H1 (cell line): Measurements from ENCODE around the gene SLC39A11. TPM values are rescaled to one million over a fixed set of nuclear protein-coding genes. Genes with fewer than 3 reads are reported as not detected.

Experiments
- CTCF ChIA-PET: fragments of 300-600 bp; sonication (Branson Sonifier 250); formaldehyde crosslinking; loops from one replicate; lab custom pipeline; 2021; ENCODE audit not compliant: partially characterized antibody; lab: Charles Lee
- POLR2A ChIA-PET: fragments of 300-600 bp; sonication (Branson Sonifier 250); formaldehyde crosslinking; loops from one replicate; lab custom pipeline; 2021; ENCODE audit warnings: inconsistent platforms; ENCODE audit not compliant: partially characterized antibody; lab: Charles Lee
- DNase-seq, 2 experiments: peaks; one replicate each; pipeline versions ENCODE4 v3.0.0 to v3.0.0-alpha.2; 2010 to 2022; ENCODE audit warnings: low spot score in 2 of 2, low read depth in 1 of 2, mixed read lengths in 1 of 2
- FAIRE-seq: peaks from 2 replicates; lab custom pipeline; 2011; peaks lifted over from hg19 to GRCh38; lab: Jason Lieb, UNC
- H2AFZ ChIP-seq: 2 replicates; pipeline ENCODE4 v1.8.1; 2012; ENCODE audit warnings: low read length, inconsistent platforms
- H2AK5ac ChIP-seq: 2 replicates; pipeline ENCODE4 v1.6.1; 2013; ENCODE audit warnings: low read depth, low read length
- H2BK120ac ChIP-seq: replicated peaks from 2 replicates; pipeline ENCODE3; 2013; ENCODE audit warnings: low read depth, low read length, inconsistent platforms
- H2BK12ac ChIP-seq: 2 replicates; pipeline ENCODE4 v1.6.1; 2013; ENCODE audit warnings: low read depth, low read length
- H2BK15ac ChIP-seq: 2 replicates; pipeline ENCODE4 v1.6.1; 2013; ENCODE audit warnings: low read length
- H2BK20ac ChIP-seq: 2 replicates; pipeline ENCODE4 v1.6.1; 2013; ENCODE audit warnings: low read length
- H2BK5ac ChIP-seq: 2 replicates; pipeline ENCODE4 v1.6.1; 2013; ENCODE audit warnings: low read depth, low read length
- H3K14ac ChIP-seq: 2 replicates; pipeline ENCODE4 v1.6.1; 2013; ENCODE audit warnings: inconsistent platforms; ENCODE audit not compliant: insufficient read length
- H3K18ac ChIP-seq: 2 replicates; pipeline ENCODE4 v1.6.1; 2013; ENCODE audit warnings: low read length; ENCODE audit errors: extremely low read depth
- H3K23ac ChIP-seq: 2 replicates; pipeline ENCODE4 v1.6.1; 2013; ENCODE audit warnings: inconsistent platforms; ENCODE audit not compliant: insufficient read length
- H3K23me2 ChIP-seq: 2 replicates; pipeline ENCODE4 v1.6.1; 2013; ENCODE audit warnings: low read depth, low read length
- H3K27ac ChIP-seq: 2 replicates; pipeline ENCODE4 v1.6.1; 2011; ENCODE audit warnings: low read depth, low read length, inconsistent platforms
- H3K27me3 ChIP-seq, 4 experiments: replicated peaks in 1 of 4; 1 replicate in 1 of 4; 2 replicates in 3 of 4; pipeline versions ENCODE4 v1.6.1 to v1.8.1; 2011 to 2013; ENCODE audit warnings: low read length in 3 of 4, mild to moderate bottlenecking in 3 of 4, inconsistent platforms in 2 of 4, mixed read lengths in 2 of 4, moderate library complexity in 1 of 4; ENCODE audit not compliant: control insufficient read depth in 3 of 4, insufficient read depth in 3 of 4; ENCODE audit errors: extremely low read depth in 1 of 4
- H3K36me3 ChIP-seq, 4 experiments: 2 replicates each; pipeline versions ENCODE4 v1.6.1 to v1.8.1; 2011 to 2013; ENCODE audit warnings: mild to moderate bottlenecking in 4 of 4, low read length in 3 of 4, moderate library complexity in 2 of 4, control low read depth in 1 of 4, inconsistent platforms in 1 of 4; ENCODE audit not compliant: insufficient read depth in 4 of 4, control insufficient read depth in 2 of 4
- H3K4ac ChIP-seq: replicated peaks from 2 replicates; pipeline ENCODE3; 2013; ENCODE audit warnings: low read length, low read depth, mixed read lengths, inconsistent platforms; ENCODE audit not compliant: insufficient read length
- H3K4me1 ChIP-seq, 4 experiments: replicated peaks in 1 of 4; 1 replicate in 1 of 4; 2 replicates in 3 of 4; pipeline versions ENCODE4 v1.6.1 to v1.8.1; 2011 to 2013; ENCODE audit warnings: low read length in 3 of 4, inconsistent platforms in 2 of 4, mixed read lengths in 1 of 4; ENCODE audit not compliant: insufficient read depth in 4 of 4, control insufficient read depth in 3 of 4
- H3K4me2 ChIP-seq, 2 experiments: 2 replicates each; pipeline versions ENCODE4 v1.6.1 to v1.8.1; 2011 to 2013; ENCODE audit warnings: low read depth in 2 of 2, low read length in 2 of 2, control low read depth in 1 of 2, inconsistent platforms in 1 of 2, mild to moderate bottlenecking in 1 of 2; ENCODE audit not compliant: insufficient read depth in 1 of 2
- H3K4me3 ChIP-seq, 4 experiments: fragments of 200-600, 300-600 bp in 1 of 4; sonication (generic), shearing (Covaris generic), sonication (Bioruptor Twin) in 1 of 4; 2 replicates each; pipeline versions ENCODE4 v1.5.1 to v1.8.1; 2011 to 2016; ENCODE audit warnings: low read length in 4 of 4, low read depth in 3 of 4, control low read depth in 2 of 4, inconsistent platforms in 2 of 4, mild to moderate bottlenecking in 2 of 4, mixed read lengths in 1 of 4, moderate library complexity in 1 of 4; ENCODE audit not compliant: insufficient read depth in 2 of 4; ENCODE audit errors: extremely low read depth in 1 of 4
- H3K56ac ChIP-seq: replicated peaks from 2 replicates; pipeline ENCODE3; 2013; ENCODE audit warnings: low read depth, mild to moderate bottlenecking, mixed read lengths, low read length, inconsistent platforms; ENCODE audit not compliant: insufficient read length
- H3K79me1 ChIP-seq: 2 replicates; pipeline ENCODE4 v1.6.1; 2013; ENCODE audit warnings: low read depth, low read length, control low read depth
- H3K79me2 ChIP-seq, 2 experiments: 2 replicates each; pipeline versions ENCODE4 v1.6.1 to v1.8.1; 2012 to 2013; ENCODE audit warnings: low read length in 2 of 2, mild to moderate bottlenecking in 2 of 2, inconsistent platforms in 1 of 2; ENCODE audit not compliant: insufficient read depth in 2 of 2, control insufficient read depth in 1 of 2
- H3K9ac ChIP-seq, 4 experiments: replicated peaks in 1 of 4; 1 replicate in 1 of 4; 2 replicates in 3 of 4; pipeline versions ENCODE4 v1.6.1 to v1.8.1; 2011 to 2013; ENCODE audit warnings: low read depth in 3 of 4, low read length in 3 of 4, control low read depth in 2 of 4, mild to moderate bottlenecking in 2 of 4, moderate library complexity in 2 of 4, inconsistent platforms in 1 of 4; ENCODE audit errors: extremely low read depth in 1 of 4
- H3K9me3 ChIP-seq, 2 experiments: 2 replicates each; pipeline versions ENCODE4 v1.6.1 to v1.8.1; 2012 to 2013; ENCODE audit warnings: mild to moderate bottlenecking in 2 of 2, moderate library complexity in 2 of 2, control low read depth in 1 of 2, inconsistent platforms in 1 of 2, low read depth in 1 of 2, low read length in 1 of 2, mixed read lengths in 1 of 2; ENCODE audit not compliant: insufficient read depth in 2 of 2
- H4K20me1 ChIP-seq, 2 experiments: replicated peaks in 1 of 2; 2 replicates each; pipeline versions ENCODE3 to v1.8.1; 2011 to 2013; ENCODE audit warnings: inconsistent platforms in 2 of 2, low read length in 2 of 2, mild to moderate bottlenecking in 1 of 2; ENCODE audit not compliant: insufficient read depth in 2 of 2, control insufficient read depth in 1 of 2
- H4K5ac ChIP-seq: 2 replicates; pipeline ENCODE4 v1.6.1; 2013; ENCODE audit warnings: low read length, low read depth, mixed read lengths, inconsistent platforms; ENCODE audit not compliant: insufficient read length
- H4K8ac ChIP-seq: 2 replicates; pipeline ENCODE4 v1.8.0; 2013; ENCODE audit warnings: mild to moderate bottlenecking, moderate library complexity, low read length, inconsistent platforms; ENCODE audit not compliant: insufficient read depth; ENCODE audit errors: extremely low read depth
- H4K91ac ChIP-seq: replicated peaks from 2 replicates; pipeline ENCODE3; 2013; ENCODE audit warnings: low read length, mixed read lengths, inconsistent platforms; ENCODE audit not compliant: insufficient read length
- CBX5 ChIP-seq: fragments of 300-800, 300-1000 bp; sonication (generic); IDR thresholded peaks from 2 replicates; pipeline ENCODE4 v1.7.1; 2016; ENCODE audit warnings: antibody characterized with exemption, low read length, low read depth
- CTCF ChIP-seq, 3 experiments: IDR thresholded peaks; 1 replicate in 2 of 3; 2 replicates in 1 of 3; pipeline versions ENCODE4 v1.5.1 to v1.6.1; 2011; ENCODE audit warnings: low read length in 3 of 3, mild to moderate bottlenecking in 3 of 3, inconsistent platforms in 2 of 3, low read depth in 1 of 3, moderate library complexity in 1 of 3; ENCODE audit not compliant: insufficient read depth in 1 of 3; ENCODE audit errors: control extremely low read depth in 1 of 3
- E2F6 ChIP-seq: IDR thresholded peaks from 2 replicates; pipeline ENCODE4 v1.6.1; 2012; ENCODE audit warnings: inconsistent platforms
- EP300 ChIP-seq, 2 experiments: IDR thresholded peaks; 1 replicate in 1 of 2; 2 replicates in 1 of 2; pipeline ENCODE4 v1.6.1; 2011 to 2012; ENCODE audit warnings: low read depth in 2 of 2, low read length in 2 of 2, mild to moderate bottlenecking in 2 of 2, borderline replicate concordance in 1 of 2, inconsistent platforms in 1 of 2, moderate library complexity in 1 of 2
- RNF2 ChIP-seq: fragments of 200-900, 300-1000 bp; sonication (generic); IDR thresholded peaks from 2 replicates; pipeline ENCODE4 v1.7.1; 2016; ENCODE audit warnings: borderline replicate concordance, low read depth, mild to moderate bottlenecking, antibody characterized with exemption, low read length; ENCODE audit not compliant: poor library complexity, severe bottlenecking; ENCODE audit errors: missing control alignments
- SRF ChIP-seq: IDR thresholded peaks from 2 replicates; pipeline ENCODE4 v1.6.1; 2011; ENCODE audit warnings: mild to moderate bottlenecking, low read depth, low read length, moderate library complexity
- SUZ12 ChIP-seq: fragments of 200-600 bp; sonication (generic); IDR thresholded peaks from 2 replicates; pipeline ENCODE4 v1.6.1; 2012; ENCODE audit warnings: mild to moderate bottlenecking, inconsistent platforms, low read length, moderate library complexity, mixed read lengths
- USF2 ChIP-seq: IDR thresholded peaks from 2 replicates; pipeline ENCODE4 v1.6.1; 2011; ENCODE audit warnings: low read length, improper control_type of control experiment
- ZNF274 ChIP-seq: IDR thresholded peaks from 2 replicates; pipeline ENCODE4 v1.7.0; 2012; ENCODE audit warnings: low read length, borderline replicate concordance; ENCODE audit errors: extremely low read depth
- WGBS, 2 experiments: shearing (Covaris generic) in 1 of 2; methylation state at CpG; one replicate each; pipeline versions ENCODE4 v1.1.6 to v1.1.7; 2013 to 2015; ENCODE audit warnings: low lambda C conversion rate in 2 of 2, mixed read lengths in 2 of 2, inconsistent platforms in 1 of 2, low coverage in 1 of 2, missing lambda C conversion rate in 1 of 2; ENCODE audit not compliant: insufficient replicate concordance in 2 of 2, insufficient coverage in 1 of 2, insufficient read length in 1 of 2; ENCODE audit errors: extremely low coverage in 1 of 2, missing lambda C conversion rate in 1 of 2; 5-methylcytosine and 5-hydroxymethylcytosine counted together
- polyA plus RNA-seq, 7 experiments: library from polyadenylated mRNA; depleted of rRNA in 3 of 7; stranded (reverse) in 5 of 7; unstranded in 2 of 7; fragments of >200 nt in 5 of 7; fragments of 200-250 nt in 2 of 7; gene quantifications; 1 replicate in 5 of 7; 2 replicates in 1 of 7; 4 replicates in 1 of 7; pipeline versions ENCODE4 v1.2.1 to v1.2.3, GENCODE V29; 2011 to 2013; ENCODE audit warnings: missing spikeins in 2 of 7, mixed read lengths in 2 of 7
- total RNA-seq: library from RNA; stranded (reverse); fragmentation: NEBNext Ultra II Directional; extraction: Animal tissue kit (Norgen Biotek cat#: 25700); gene quantifications from 2 replicates; pipeline ENCODE4 v1.2.1, GENCODE V29; 2021

SLC39A11 gene
- total and polyA plus RNA-seq, 2 of the 8 experiments (the other 6 are each of a cell fraction or from before 2014, with no cell fraction given) = 12.2 to 19.6 TPM

GRCh38 chr17:73058022-73058421, 34.5 kb downstream of the SLC39A11 start:
- no peaks in the 10 kb centered on the region for H3K79me1 ChIP-seq
- no peak overlapping the region for H3K4me2 ChIP-seq
- H3K79me2 ChIP-seq = no peaks in the 10 kb centered on the region
- H3K23me2 ChIP-seq = no peaks in the 10 kb centered on the region
- H2BK5ac ChIP-seq = no peak overlapping the region
- H3K4ac ChIP-seq = no peak overlapping the region
- FAIRE-seq (no peak), DNase-seq (no peak)
- H3K14ac ChIP-seq = no peak overlapping the region
- H4K91ac ChIP-seq = no peak overlapping the region
- H3K27me3 ChIP-seq = no peaks in the 10 kb centered on the region
- H3K18ac ChIP-seq = no peak overlapping the region
- no peak overlapping the region for H2BK15ac ChIP-seq
- H2AFZ ChIP-seq = no peak overlapping the region
- no peak overlapping the region for H3K4me3 ChIP-seq
- peaks cover 0 to 3% of the 10 kb centered on the region in 2 experiments for H4K20me1 ChIP-seq
- no peak overlapping the region for H3K23ac ChIP-seq
- no peak overlapping the region for H2AK5ac ChIP-seq
- no peak overlapping the region for H2BK120ac ChIP-seq
- no peak overlapping the region for H4K8ac ChIP-seq
- no peaks in the 10 kb centered on the region for H3K4me1 ChIP-seq
- no peak overlapping the region for H2BK12ac ChIP-seq
- no peak overlapping the region for H4K5ac ChIP-seq
- POLR2A ChIA-PET = no interaction called here
- TF ChIP-seq SUZ12 (no peak), USF2 (no peak), ZNF274 (no peak), EP300 (IDR thresholded peaks at IDR 0.05; ENCODE audit: borderline replicate concordance in 1 of 2, low read depth in 2 of 2, low read length in 2 of 2) (no peak), SRF (no peak), CTCF (IDR thresholded peaks at IDR 0.05; ENCODE audit: control extremely low read depth in 1 of 3, insufficient read depth in 1 of 3, low read depth in 1 of 3, low read length in 3 of 3) (no peak), CBX5 (no peak), RNF2 (no peak), E2F6 (no peak)
- no peaks in the 10 kb centered on the region for H3K36me3 ChIP-seq
- 97% methylated on average over 6 of the region's 6 CpGs; no CpG with 5 or more reads in 1 of the 2 experiments for WGBS, 2 experiments
- no peak overlapping the region for H3K9ac ChIP-seq
- no peak overlapping the region for H3K27ac ChIP-seq
- H3K9me3 ChIP-seq = no peaks in the 10 kb centered on the region
- no peak overlapping the region for H3K56ac ChIP-seq
- no peak overlapping the region for H2BK20ac ChIP-seq
- CTCF ChIA-PET = interaction anchor here (0.6 kb wide), 1 partner anchor 93 kb away, joined by 3 read pairs; no protein-coding TSS in a partner anchor
